Measurements from ENCODE around the gene ANGPT4.

The ANGPT4 gene

GRCh38 chr20:831956-832355, 84.2 kb downstream of the ANGPT4 start:
- Histone ChIP-seq H3K9me3 (ENCODE audit: low read length) (no peaks in the 10 kb centered on the region), H3K27me3 (ENCODE audit: insufficient read depth, low read length) (no peaks in the 10 kb centered on the region), H3K4me1 (ENCODE audit: insufficient read depth, low read length, severe bottlenecking) (peaks cover 21% of the 10 kb centered on the region), H3K9ac (ENCODE audit: low read length) (no peak overlapping the region), H3K36me3 (ENCODE audit: insufficient read depth, low read length) (no peaks in the 10 kb centered on the region), H3K4me3 (ENCODE audit: low read depth, low read length, poor library complexity, severe bottlenecking) (no peak overlapping the region), H4K20me1 (ENCODE audit: insufficient read depth, low read length) (no peaks in the 10 kb centered on the region), H3K4me2 (ENCODE audit: low read length) (no peak overlapping the region), H3K9me2 (ENCODE audit: low read depth, low read length) (no peaks in the 10 kb centered on the region), H3K79me2 (ENCODE audit: insufficient read depth, low read length) (no peaks in the 10 kb centered on the region), H2AFZ (ENCODE audit: low read length) (no peak overlapping the region), H3F3A (ENCODE audit: insufficient read depth, low read length) (no peaks in the 10 kb centered on the region), H3K27ac (ENCODE audit: low read depth, low read length, poor library complexity, severe bottlenecking) (no peak overlapping the region)
- TF ChIP-seq EZH2 (IDR thresholded peaks at IDR 0.05; ENCODE audit: borderline replicate concordance, low read length) (no peak), CTCF (IDR thresholded peaks at IDR 0.05; ENCODE audit: low read length) (no peak)

GRCh38 chr20:831251-831650, 84.9 kb downstream of the ANGPT4 start:
- H3K9me3 ChIP-seq (ENCODE audit: low read length): no peaks in the 10 kb centered on the region
- no peaks in the 10 kb centered on the region for H4K20me1 ChIP-seq (ENCODE audit: insufficient read depth, low read length)
- no peak overlapping the region for H3K4me3 ChIP-seq (ENCODE audit: low read depth, low read length, poor library complexity, severe bottlenecking)
- no peaks in the 10 kb centered on the region for H3F3A ChIP-seq (ENCODE audit: insufficient read depth, low read length)
- no peak overlapping the region for H2AFZ ChIP-seq (ENCODE audit: low read length)
- no peaks in the 10 kb centered on the region for H3K9me2 ChIP-seq (ENCODE audit: low read depth, low read length)
- H3K9ac ChIP-seq (ENCODE audit: low read length): no peak overlapping the region
- no peak overlapping the region for H3K27ac ChIP-seq (ENCODE audit: low read depth, low read length, poor library complexity, severe bottlenecking)
- no peaks in the 10 kb centered on the region for H3K79me2 ChIP-seq (ENCODE audit: insufficient read depth, low read length)
- TF ChIP-seq EZH2 (IDR thresholded peaks at IDR 0.05; ENCODE audit: borderline replicate concordance, low read length): no peak
- TF ChIP-seq CTCF (IDR thresholded peaks at IDR 0.05; ENCODE audit: low read length): no peak
- no peak overlapping the region for H3K4me2 ChIP-seq (ENCODE audit: low read length)
- no peaks in the 10 kb centered on the region for H3K27me3 ChIP-seq (ENCODE audit: insufficient read depth, low read length)
- H3K4me1 ChIP-seq (ENCODE audit: insufficient read depth, low read length, severe bottlenecking): peaks cover 21% of the 10 kb centered on the region
- no peaks in the 10 kb centered on the region for H3K36me3 ChIP-seq (ENCODE audit: insufficient read depth, low read length)

GRCh38 chr20:830011-830521, 86.1 kb downstream of the ANGPT4 start:
- Histone ChIP-seq H3K79me2 (ENCODE audit: insufficient read depth, low read length) (no peaks in the 10 kb centered on the region), H3K9me3 (ENCODE audit: low read length) (no peaks in the 10 kb centered on the region), H3F3A (ENCODE audit: insufficient read depth, low read length) (no peaks in the 10 kb centered on the region), H3K4me1 (ENCODE audit: insufficient read depth, low read length, severe bottlenecking) (peaks cover 13% of the 10 kb centered on the region), H3K9ac (ENCODE audit: low read length) (no peak overlapping the region), H3K4me2 (ENCODE audit: low read length) (no peak overlapping the region), H4K20me1 (ENCODE audit: insufficient read depth, low read length) (no peaks in the 10 kb centered on the region), H3K36me3 (ENCODE audit: insufficient read depth, low read length) (no peaks in the 10 kb centered on the region), H3K4me3 (ENCODE audit: low read depth, low read length, poor library complexity, severe bottlenecking) (no peak overlapping the region), H3K27me3 (ENCODE audit: insufficient read depth, low read length) (no peaks in the 10 kb centered on the region), H2AFZ (ENCODE audit: low read length) (no peak overlapping the region), H3K9me2 (ENCODE audit: low read depth, low read length) (no peaks in the 10 kb centered on the region), H3K27ac (ENCODE audit: low read depth, low read length, poor library complexity, severe bottlenecking) (no peak overlapping the region)
- TF ChIP-seq CTCF (IDR thresholded peaks at IDR 0.05; ENCODE audit: low read length) (no peak), EZH2 (IDR thresholded peaks at IDR 0.05; ENCODE audit: borderline replicate concordance, low read length) (no peak)

All from OCI-LY1 (cell line).